T-cell (primary cell): Measurements from ENCODE around the gene NAGK. TPM values are rescaled to one million over a fixed set of nuclear protein-coding genes. Genes with fewer than 3 reads are reported as not detected.
A peak's percentile ranks its signal among the peaks of the same experiment; 100 is the strongest.

Experiments used
- ATAC-seq, 4 experiments: fragments of 200-7000 bp in 3 of 4; fragments of 150-1000 bp in 1 of 4; cut with Tn5 transposase; replicated peaks in 1 of 4; 1 replicate in 3 of 4; 2 replicates in 1 of 4; pipeline ENCODE4 v1.10.0; 2021; ENCODE audit warnings: moderate library complexity in 3 of 4, mild to moderate bottlenecking in 2 of 4, moderate number of reproducible peaks in 1 of 4
- CTCF ChIA-PET, 2 donors: fragments of 300-600 bp; sonication (Branson Sonifier 250); formaldehyde crosslinking; loops; one replicate each; lab custom pipeline; 2022; ENCODE audit warnings: antibody characterized with exemption in 2 of 2; lab: Charles Lee
- POLR2A ChIA-PET, 2 donors: fragments of 300-600 bp; sonication (Branson Sonifier 250); formaldehyde crosslinking; loops; one replicate each; lab custom pipeline; 2022; ENCODE audit warnings: antibody characterized with exemption in 2 of 2; lab: Charles Lee
- DNase-seq, 35 experiments: peaks; one replicate each; pipeline versions ENCODE4 v3.0.0 to v3.0.0-alpha.2; 2013 to 2023
- H3K27ac ChIP-seq: one replicate; pipeline ENCODE4 v1.5.1; 2013; ENCODE audit warnings: low read length
- H3K27me3 ChIP-seq, 2 experiments: replicated peaks in 1 of 2; 1 replicate in 1 of 2; 2 replicates in 1 of 2; pipeline versions ENCODE4 v1.6.1 to v1.7.0; 2013; ENCODE audit warnings: low read length in 1 of 2, mixed read lengths in 1 of 2; ENCODE audit not compliant: control insufficient read depth in 2 of 2, insufficient read depth in 2 of 2; ENCODE audit errors: extremely low read depth in 1 of 2
- H3K36me3 ChIP-seq, 2 donors: 1 replicate in 1 of 2; 2 replicates in 1 of 2; pipeline versions ENCODE4 v1.6.1 to v1.7.0; 2013; ENCODE audit warnings: low read length in 1 of 2; ENCODE audit not compliant: control insufficient read depth in 2 of 2, insufficient read depth in 1 of 2; ENCODE audit errors: extremely low read depth in 1 of 2
- H3K4me1 ChIP-seq, 2 experiments: 1 replicate in 1 of 2; 2 replicates in 1 of 2; pipeline versions ENCODE4 v1.6.1 to v1.7.0; 2013; ENCODE audit warnings: low read length in 2 of 2, mixed read lengths in 1 of 2; ENCODE audit not compliant: insufficient read depth in 2 of 2, control insufficient read depth in 1 of 2; ENCODE audit errors: extremely low read depth in 1 of 2
- H3K4me3 ChIP-seq, 2 donors: 1 replicate in 1 of 2; 2 replicates in 1 of 2; pipeline versions ENCODE4 v1.5.1 to v1.7.0; 2013; ENCODE audit warnings: mild to moderate bottlenecking in 2 of 2, low read length in 1 of 2, moderate library complexity in 1 of 2; ENCODE audit not compliant: control insufficient read depth in 1 of 2; ENCODE audit errors: extremely low read depth in 1 of 2
- H3K9me3 ChIP-seq: 2 replicates; pipeline ENCODE4 v1.7.0; 2013
- H3K27ac Mint-ChIP-seq, 2 donors: one replicate each; pipeline ENCODE4 v1.8.0; 2020 to 2021; ENCODE audit warnings: mild to moderate bottlenecking in 2 of 2, mixed read lengths in 2 of 2
- H3K27me3 Mint-ChIP-seq, 2 donors: one replicate each; pipeline ENCODE4 v1.8.0; 2021 to 2022; ENCODE audit warnings: mixed read lengths in 2 of 2
- H3K36me3 Mint-ChIP-seq: one replicate; pipeline ENCODE4 v1.8.0; 2021; ENCODE audit warnings: mixed read lengths
- H3K4me1 Mint-ChIP-seq, 3 donors: one replicate each; pipeline ENCODE4 v1.8.0; 2020 to 2022; ENCODE audit warnings: mixed read lengths in 3 of 3, mild to moderate bottlenecking in 1 of 3
- H3K4me3 Mint-ChIP-seq, 3 donors: one replicate each; pipeline ENCODE4 v1.8.0; 2020 to 2022; ENCODE audit warnings: mild to moderate bottlenecking in 3 of 3, mixed read lengths in 3 of 3, moderate library complexity in 3 of 3
- H3K9me3 Mint-ChIP-seq, 3 donors: one replicate each; pipeline ENCODE4 v1.8.0; 2020 to 2022; ENCODE audit warnings: mixed read lengths in 3 of 3
- WGBS: methylation state at CpG from one replicate; pipeline ENCODE4 v1.1.5; 2013; ENCODE audit warnings: missing lambda C conversion rate; ENCODE audit not compliant: insufficient coverage; 5-methylcytosine and 5-hydroxymethylcytosine counted together
- total RNA-seq, 35 experiments: library from RNA in 6 of 35; stranded (reverse) in 6 of 35; fragments of 120-200 nt in 1 of 35; gene quantifications; one replicate each; pipeline versions ENCODE4 v1.2.1 to v1.2.4 and lab custom pipeline; 2013 to 2026

The NAGK gene
- total RNA-seq, 5 donors from 2014 or later (not counting 1 experiment from before 2014, with no cell fraction given) = 89.8 to 124 (median 111) TPM

GRCh38 chr2:71060211-71060610 is 8.2 kb upstream of the NAGK start:
- Mint-ChIP-seq H3K4me1 (peaks cover 0 to 4% (median 0%) of the 10 kb centered on the region in 3 donors), H3K27me3 (peaks cover 3 to 17% of the 10 kb centered on the region in 2 donors), H3K4me3 (no peak overlapping the region), H3K27ac (no peak overlapping the region), H3K36me3 (no peaks in the 10 kb centered on the region), H3K9me3 (no peaks in the 10 kb centered on the region)
- POLR2A ChIA-PET = no interaction called here
- Histone ChIP-seq H3K4me1 (no peaks in the 10 kb centered on the region), H3K36me3 (no peaks in the 10 kb centered on the region), H3K4me3 (no peak overlapping the region), H3K9me3 (no peaks in the 10 kb centered on the region), H3K27ac (no peak overlapping the region), H3K27me3 (peaks cover 0 to 26% of the 10 kb centered on the region in 2 experiments)
- WGBS = 94% methylated on average over 2 of the region's 2 CpGs
- no peak for DNase-seq
- CTCF ChIA-PET = interaction anchor here (0.6 to 1.2 kb wide), 2 partner anchors 12 to 64 kb away, joined by 3 read pairs; no protein-coding TSS in a partner anchor
- ATAC-seq = no peak

- peaks cover 3 to 17% of the 10 kb centered on the region in 2 donors for H3K27me3 Mint-ChIP-seq
- no CpG with 5 or more reads among the region's 3 CpGs for WGBS
Measured at GRCh38 chr2:71060871-71061270, 7.6 kb upstream of the NAGK start.

GRCh38 chr2:71063216-71063615 is 5.2 kb upstream of the NAGK start:
- H3K4me1 Mint-ChIP-seq = peaks cover 12 to 19% (median 14%) of the 10 kb centered on the region in 3 donors
- H3K4me3 Mint-ChIP-seq = no peak overlapping the region
- ATAC-seq (no peak), DNase-seq (no peak)
- Histone ChIP-seq H3K4me3 (no peak overlapping the region), H3K36me3 (no peaks in the 10 kb centered on the region), H3K27me3 (peaks cover 0 to 25% of the 10 kb centered on the region in 2 experiments), H3K4me1 (peaks cover 2 to 7% of the 10 kb centered on the region in 2 experiments), H3K9me3 (no peaks in the 10 kb centered on the region), H3K27ac (no peak overlapping the region)
- no CpG with 5 or more reads among the region's 1 CpG for WGBS
- H3K9me3 Mint-ChIP-seq = no peaks in the 10 kb centered on the region
- no peaks in the 10 kb centered on the region for H3K36me3 Mint-ChIP-seq
- H3K27me3 Mint-ChIP-seq = peaks cover 3 to 17% of the 10 kb centered on the region in 2 donors
- POLR2A ChIA-PET = no interaction called here
- H3K27ac Mint-ChIP-seq = no peak overlapping the region
- CTCF ChIA-PET = no interaction called here

More at GRCh38 chr2:71060871-71061270, 7.6 kb upstream of the NAGK start:
- H3K36me3 Mint-ChIP-seq = no peaks in the 10 kb centered on the region
- DNase-seq (no peak), ATAC-seq (no peak)
- Histone ChIP-seq H3K4me3 (no peak overlapping the region), H3K27me3 (peaks cover 0 to 26% of the 10 kb centered on the region in 2 experiments), H3K27ac (no peak overlapping the region), H3K9me3 (no peaks in the 10 kb centered on the region), H3K36me3 (no peaks in the 10 kb centered on the region), H3K4me1 (no peaks in the 10 kb centered on the region)
- ChIA-PET POLR2A (no interaction called here), CTCF (no interaction called here)
- H3K4me1 Mint-ChIP-seq = peaks cover 0 to 4% (median 0%) of the 10 kb centered on the region in 3 donors
- no peak overlapping the region for H3K27ac Mint-ChIP-seq
- no peak overlapping the region for H3K4me3 Mint-ChIP-seq
- no peaks in the 10 kb centered on the region for H3K9me3 Mint-ChIP-seq

- ChIA-PET POLR2A (no interaction called here), CTCF (no interaction called here)
- Mint-ChIP-seq H3K27ac (no peak overlapping the region), H3K36me3 (no peaks in the 10 kb centered on the region), H3K9me3 (no peaks in the 10 kb centered on the region), H3K4me1 (peaks cover 15 to 25% (median 21%) of the 10 kb centered on the region in 3 donors), H3K4me3 (no peak overlapping the region), H3K27me3 (peaks cover 3 to 17% of the 10 kb centered on the region in 2 donors)
- WGBS = 92% methylated on average over 5 of the region's 9 CpGs
- Histone ChIP-seq H3K4me1 (peaks cover 4 to 12% of the 10 kb centered on the region in 2 experiments), H3K9me3 (no peaks in the 10 kb centered on the region), H3K4me3 (no peak overlapping the region), H3K27me3 (peaks cover 0 to 17% of the 10 kb centered on the region in 2 experiments), H3K36me3 (no peaks in the 10 kb centered on the region), H3K27ac (no peak overlapping the region)
- DNase-seq (no peak), ATAC-seq (no peak)
Measured at GRCh38 chr2:71064110-71064611, 4.3 kb upstream of the NAGK start.

GRCh38 chr2:71064754-71065621 is 3.5 kb upstream of the NAGK start:
- Histone ChIP-seq H3K27ac (no peak overlapping the region), H3K36me3 (no peaks in the 10 kb centered on the region), H3K9me3 (no peaks in the 10 kb centered on the region), H3K4me1 (peaks cover 11 to 21% of the 10 kb centered on the region in 2 experiments), H3K27me3 (peaks cover 0 to 13% of the 10 kb centered on the region in 2 experiments), H3K4me3 (no peak overlapping the region)
- Mint-ChIP-seq H3K4me1 (peaks cover 23 to 33% (median 30%) of the 10 kb centered on the region in 3 donors), H3K9me3 (no peaks in the 10 kb centered on the region), H3K27me3 (peaks cover 3 to 12% of the 10 kb centered on the region in 2 donors), H3K27ac (no peak overlapping the region), H3K4me3 (no peak overlapping the region), H3K36me3 (peaks cover 3% of the 10 kb centered on the region)
- no CpG with 5 or more reads among the region's 7 CpGs for WGBS
- ChIA-PET POLR2A (no interaction called here), CTCF (no interaction called here)
- DNase-seq = no peak
- no peak for ATAC-seq

GRCh38 chr2:71066856-71067255 is 1.6 kb upstream of the NAGK start:
- no peak overlapping the region for H3K4me3 ChIP-seq
- peak overlapping the region; percentile 49 to 96 (median 49) for H3K4me3 Mint-ChIP-seq
- no peaks in the 10 kb centered on the region for H3K9me3 Mint-ChIP-seq
- H3K27me3 Mint-ChIP-seq = no peaks in the 10 kb centered on the region
- ATAC-seq (no peak), DNase-seq (no peak)
- H3K27me3 ChIP-seq = peaks cover 0 to under 1% of the 10 kb centered on the region in 2 experiments
- H3K9me3 ChIP-seq = no peaks in the 10 kb centered on the region
- no peaks in the 10 kb centered on the region for H3K36me3 ChIP-seq
- H3K4me1 ChIP-seq = peaks cover 14 to 39% of the 10 kb centered on the region in 2 experiments
- H3K27ac Mint-ChIP-seq = peak overlapping the region; percentile 39 to 49
- WGBS = no CpG with 5 or more reads among the region's 3 CpGs
- POLR2A ChIA-PET = interaction anchor here (0.5 to 2.7 kb wide), 2 partner anchors 64 to 591 kb away, joined by 7 to 20 read pairs; partner anchors contain the start of genes MCEE (in 1 of the 2) and MPHOSPH10 (in 1 of the 2)
- peaks cover 13% of the 10 kb centered on the region for H3K36me3 Mint-ChIP-seq
- H3K4me1 Mint-ChIP-seq = peaks cover 42 to 52% (median 48%) of the 10 kb centered on the region in 3 donors
- CTCF ChIA-PET = interaction anchor here in 1 of 2 donors (0.6 kb wide), 1 partner anchor 70 kb away, joined by 3 read pairs; no protein-coding TSS in a partner anchor
- H3K27ac ChIP-seq = no peak overlapping the region
